Measurements from ENCODE around the gene CRTC2. TPM values are rescaled to one million over a fixed set of nuclear protein-coding genes. Genes with fewer than 3 reads are reported as not detected.

CRTC2 gene
- total and polyA plus RNA-seq, 9 of the 15 experiments (the other 6 are each of a cell fraction or from before 2014, with no cell fraction given): 2.7 to 26.4 (median 10.2) TPM

- TF ChIP-seq ZBTB11 (CRISPR knock-in tag; IDR thresholded peaks at IDR 0.05) (0 out of 6 replicates have a peak, but pooled peaks of 1 of the 3 experiments have one; percentile 60), EP400 (IDR thresholded peaks at IDR 0.05) (peak; percentile 75), HDAC2 (IDR thresholded peaks at IDR 0.05) (peak; percentile 40; the same call in 1 of the 2 replicates), TAL1 (IDR thresholded peaks at IDR 0.05) (no peak), CTCF (IDR thresholded peaks at IDR 0.05 in 2 of 3, conservative IDR thresholded peaks at IDR 0.05 in 1 of 3; ENCODE audit: insufficient read depth in 2 of 3, low read depth in 1 of 3, low read length in 3 of 3) (0 out of 6 replicates have a peak, but pooled peaks of 1 of the 3 experiments have one; percentile 4), FOXP1 (CRISPR knock-in tag; IDR thresholded peaks at IDR 0.05) (peak; percentile 46), RBBP5 (IDR thresholded peaks at IDR 0.05; ENCODE audit: borderline replicate concordance, insufficient read depth, low read length, poor library complexity, severe bottlenecking) (peak; percentile 64), ATF3 (IDR thresholded peaks at IDR 0.05) (peak; percentile 76), ATF3 (CRISPR knock-in tag; conservative IDR thresholded peaks at IDR 0.05) (peak; percentile 36; the same call in 1 of the 2 replicates), CHD1 (IDR thresholded peaks at IDR 0.05; ENCODE audit: low read length) (peak; percentile 42), PCBP1 (IDR thresholded peaks at IDR 0.05; ENCODE audit: low read depth, low read length, poor library complexity, severe bottlenecking) (no peak), MAX (CRISPR knock-in tag; IDR thresholded peaks at IDR 0.05) (peak; percentile 8), ZNF143 (CRISPR knock-in tag; IDR thresholded peaks at IDR 0.05) (0 out of 2 replicates have a peak, but pooled peaks have one; percentile 8), ZNF23 (CRISPR knock-in tag; IDR thresholded peaks at IDR 0.05) (no peak), ZBTB7A (IDR thresholded peaks at IDR 0.05; ENCODE audit: borderline replicate concordance, control insufficient read depth, low read depth, low read length) (peak; percentile 60; the same call in 1 of the 2 replicates)
Observed at GRCh38 chr1:153963030-153963849, 4.8 kb upstream of the CRTC2 start, which contains the start of gene SLC39A1 (continued).

Data from K562 (cell line).